Frontal cortex (tissue), 4 donors: ENCODE measurements around the gene SH3GLB2. TPM values are rescaled to one million over a fixed set of nuclear protein-coding genes. Genes with fewer than 3 reads are reported as not detected.
"Not testable (repeated sequence)": the region's sequence is repeated elsewhere in the genome, so short reads cannot be mapped to it uniquely, and the experiment has no call there.

Experiments used
- DNase-seq, 2 donors: peaks; one replicate each; pipeline ENCODE4 v3.0.0; 2012; ENCODE audit warnings: low spot score in 2 of 2
- FAIRE-seq: peaks from 2 replicates; lab custom pipeline; 2012; peaks lifted over from hg19 to GRCh38; lab: Jason Lieb, UNC
- total RNA-seq: library from RNA; depleted of rRNA; stranded (reverse); fragments of >200 nt; gene quantifications from one replicate; pipeline ENCODE4 v1.2.3, GENCODE V29; 2014
- donor health status: control.
- donor health status: control.
- donor health status: control.

SH3GLB2 gene
- total RNA-seq, 1 donor from 2014 or later = 60.3 TPM

- FAIRE-seq (no peak), DNase-seq (no peak)
Measured at GRCh38 chr9:129058965-129059795, 31.0 kb upstream of the SH3GLB2 start.

GRCh38 chr9:129054163-129054851 lies 26.2 kb upstream of the SH3GLB2 start:
- FAIRE-seq (no peak), DNase-seq (no peak)

- FAIRE-seq = no peak
- no peak for DNase-seq
Measured at GRCh38 chr9:129053020-129053419, 24.9 kb upstream of the SH3GLB2 start.

GRCh38 chr9:129052592-129052991 lies 24.5 kb upstream of the SH3GLB2 start:
- FAIRE-seq (no peak), DNase-seq (no peak)

- FAIRE-seq (no peak), DNase-seq (no peak)
Measured at GRCh38 chr9:129042016-129042415, 13.9 kb upstream of the SH3GLB2 start.

GRCh38 chr9:129040113-129040643 lies 12.0 kb upstream of the SH3GLB2 start:
- FAIRE-seq (no peak), DNase-seq (no peak)

GRCh38 chr9:129038109-129038852 lies 10.2 kb upstream of the SH3GLB2 start:
- no peak for DNase-seq

GRCh38 chr9:129037767-129038098 lies 9.6 kb upstream of the SH3GLB2 start:
- DNase-seq (no peak), FAIRE-seq (no peak)

More at GRCh38 chr9:129038109-129038852, 10.2 kb upstream of the SH3GLB2 start:
- no peak for FAIRE-seq

- no peak for FAIRE-seq
Measured at GRCh38 chr9:129036923-129037766, 9.0 kb upstream of the SH3GLB2 start.

GRCh38 chr9:129036241-129036922 lies 8.3 kb upstream of the SH3GLB2 start, which contains the start of gene MIGA2:
Gene MIGA2, plus strand, starts transcription at chr9:129036626. Its CDS starts 3,969 bp downstream, at chr9:129040595.
- peak; percentile 92 for FAIRE-seq

More at GRCh38 chr9:129036923-129037766, 9.0 kb upstream of the SH3GLB2 start:
- DNase-seq = no peak

GRCh38 chr9:129035838-129036237 lies 7.7 kb upstream of the SH3GLB2 start:
- not testable (repeated sequence) for FAIRE-seq

More at GRCh38 chr9:129036241-129036922, 8.3 kb upstream of the SH3GLB2 start, which contains the start of gene MIGA2:
- DNase-seq = peak; percentile 99

GRCh38 chr9:129033216-129033615 lies 5.1 kb upstream of the SH3GLB2 start:
- FAIRE-seq = no peak
- DNase-seq = no peak

More at GRCh38 chr9:129035838-129036237, 7.7 kb upstream of the SH3GLB2 start:
- DNase-seq = not testable (repeated sequence)

GRCh38 chr9:129032541-129033159 lies 4.5 kb upstream of the SH3GLB2 start:
- no peak for FAIRE-seq
- no peak for DNase-seq

GRCh38 chr9:129031514-129031913 lies 3.4 kb upstream of the SH3GLB2 start:
- DNase-seq (no peak), FAIRE-seq (no peak)

- DNase-seq = no peak
Measured at GRCh38 chr9:129030191-129030590, 2.1 kb upstream of the SH3GLB2 start.

GRCh38 chr9:129027685-129028191 lies 393 bp downstream of the SH3GLB2 start:
- FAIRE-seq (no peak), DNase-seq (no peak)

More at GRCh38 chr9:129030191-129030590, 2.1 kb upstream of the SH3GLB2 start:
- no peak for FAIRE-seq

- FAIRE-seq (no peak), DNase-seq (no peak)
Measured at GRCh38 chr9:129027224-129027684, 877 bp downstream of the SH3GLB2 start.
